SU-DHL-6 (cell line): ENCODE data around the gene RAD51B.

ENCODE experiments used
- H2AFZ ChIP-seq: fragments of 200-600 bp; sonication (generic); 2 replicates; pipeline ENCODE4 v1.6.1; 2014; ENCODE audit warnings: low read depth, mild to moderate bottlenecking, moderate library complexity, mixed read lengths, antibody characterized with exemption, low read length; ENCODE audit not compliant: severe bottlenecking
- H3F3A ChIP-seq: fragments of 200-600 bp; shearing (Covaris generic); 2 replicates; pipeline ENCODE4 v1.6.0; 2016; ENCODE audit warnings: antibody characterized with exemption, mild to moderate bottlenecking; ENCODE audit not compliant: insufficient read depth
- H3K27ac ChIP-seq: fragments of 200-600 bp; sonication (generic); 2 replicates; pipeline ENCODE4 v1.5.1; 2016; ENCODE audit warnings: low read depth, mild to moderate bottlenecking, low read length, moderate library complexity, mixed read lengths
- H3K27me3 ChIP-seq: fragments of 200-600 bp; sonication (generic), shearing (Covaris generic); 2 replicates; pipeline ENCODE4 v1.6.0; 2014; ENCODE audit warnings: mild to moderate bottlenecking, low read length
- H3K36me3 ChIP-seq: fragments of 200-600 bp; sonication (generic); 2 replicates; pipeline ENCODE4 v1.6.1; 2014; ENCODE audit warnings: mild to moderate bottlenecking, low read length, mixed read lengths
- H3K4me2 ChIP-seq: fragments of 300-600, 200-600 bp; shearing (Covaris generic), sonication (generic); 2 replicates; pipeline ENCODE4 v1.6.0; 2014; ENCODE audit warnings: low read length, low read depth, mild to moderate bottlenecking; ENCODE audit not compliant: poor library complexity, severe bottlenecking
- H3K4me3 ChIP-seq: fragments of 200-600 bp; sonication (generic); 2 replicates; pipeline ENCODE4 v1.5.1; 2014; ENCODE audit warnings: antibody characterized with exemption, low read length, mild to moderate bottlenecking, mixed read lengths; ENCODE audit not compliant: insufficient read depth, poor library complexity, severe bottlenecking
- H3K79me2 ChIP-seq: fragments of 200-600 bp; sonication (generic); 2 replicates; pipeline ENCODE4 v1.6.1; 2014; ENCODE audit warnings: mild to moderate bottlenecking, low read length, moderate library complexity; ENCODE audit not compliant: insufficient read depth
- H3K9ac ChIP-seq: fragments of 200-600 bp; sonication (generic); 2 replicates; pipeline ENCODE4 v1.7.0; 2014; ENCODE audit warnings: mild to moderate bottlenecking, low read length
- H3K9me2 ChIP-seq: fragments of 200-600 bp; sonication (generic); replicated peaks from 2 replicates; pipeline ENCODE4 v1.6.1; 2014; ENCODE audit warnings: low read length; ENCODE audit not compliant: insufficient read depth
- H3K9me3 ChIP-seq: fragments of 200-600 bp; sonication (generic); 2 replicates; pipeline ENCODE4 v1.6.1; 2014; ENCODE audit warnings: low read length, mixed read lengths; ENCODE audit not compliant: insufficient read depth
- H4K20me1 ChIP-seq: fragments of 200-600 bp; sonication (generic); 2 replicates; pipeline ENCODE4 v1.6.1; 2014; ENCODE audit warnings: low read depth, mild to moderate bottlenecking, antibody characterized with exemption, low read length, moderate library complexity, mixed read lengths
- CTCF ChIP-seq: fragments of 200-600 bp; sonication (generic); IDR thresholded peaks from one replicate; pipeline ENCODE4 v1.5.1; 2017; ENCODE audit warnings: antibody characterized with exemption, mild to moderate bottlenecking, low read length, moderate library complexity; ENCODE audit not compliant: insufficient read depth, poor library complexity, severe bottlenecking
- EZH2phosphoT487 ChIP-seq: fragments of 200-600 bp; sonication (generic), shearing (Covaris generic); conservative IDR thresholded peaks from 2 replicates; pipeline ENCODE4 v1.6.1; 2018; ENCODE audit warnings: mild to moderate bottlenecking, antibody characterized with exemption, low read length, moderate library complexity, mixed read lengths

The RAD51B gene

GRCh38 chr14:68541178-68541896, 721.8 kb downstream of the RAD51B start:
- Histone ChIP-seq H3K9me2 (no peaks in the 10 kb centered on the region), H4K20me1 (no peaks in the 10 kb centered on the region), H3K4me3 (no peak overlapping the region), H3K36me3 (no peaks in the 10 kb centered on the region), H3K4me2 (no peak overlapping the region), H3K9me3 (no peaks in the 10 kb centered on the region), H3K79me2 (no peaks in the 10 kb centered on the region), H3K27me3 (no peaks in the 10 kb centered on the region), H2AFZ (no peak overlapping the region), H3K27ac (no peak overlapping the region), H3K9ac (no peak overlapping the region), H3F3A (no peaks in the 10 kb centered on the region)
- TF ChIP-seq EZH2phosphoT487 (no peak), CTCF (no peak)

- Histone ChIP-seq H3K79me2 (no peaks in the 10 kb centered on the region), H2AFZ (no peak overlapping the region), H3F3A (no peaks in the 10 kb centered on the region), H3K4me2 (no peak overlapping the region), H3K9ac (no peak overlapping the region), H3K36me3 (no peaks in the 10 kb centered on the region), H3K27ac (no peak overlapping the region), H3K4me3 (no peak overlapping the region), H4K20me1 (no peaks in the 10 kb centered on the region), H3K9me3 (no peaks in the 10 kb centered on the region), H3K9me2 (no peaks in the 10 kb centered on the region), H3K27me3 (no peaks in the 10 kb centered on the region)
- TF ChIP-seq EZH2phosphoT487 (no peak), CTCF (no peak)
These were observed 722.8 kb downstream of the RAD51B start for GRCh38 chr14:68542346-68542745.

DNA sequence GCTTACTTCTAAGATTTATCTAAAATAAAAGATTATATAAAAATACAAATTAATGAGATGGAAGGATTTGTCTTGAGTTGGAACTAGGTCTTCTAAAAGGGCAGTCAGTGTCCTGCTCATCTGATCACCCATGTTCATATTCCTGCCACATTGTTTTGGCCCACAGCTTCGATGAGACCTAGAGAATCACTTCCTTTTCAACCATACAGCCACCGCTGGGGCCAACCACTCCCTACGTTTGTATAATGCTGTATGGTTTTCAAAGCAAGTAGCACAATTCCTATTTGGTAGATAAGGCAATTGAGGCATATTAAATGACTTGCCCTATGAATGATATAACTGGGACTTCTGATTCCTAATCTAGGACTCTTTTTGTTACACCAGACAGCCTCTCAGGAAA, 723.9 kb downstream of the RAD51B start:
- Histone ChIP-seq H3K4me2 (no peak overlapping the region), H3K9me2 (no peaks in the 10 kb centered on the region), H3K79me2 (no peaks in the 10 kb centered on the region), H3K9me3 (no peaks in the 10 kb centered on the region), H3K27me3 (no peaks in the 10 kb centered on the region), H3K27ac (no peak overlapping the region), H3K36me3 (no peaks in the 10 kb centered on the region), H3K9ac (no peak overlapping the region), H2AFZ (no peak overlapping the region), H3F3A (no peaks in the 10 kb centered on the region), H3K4me3 (no peak overlapping the region), H4K20me1 (no peaks in the 10 kb centered on the region)
- no peak for TF ChIP-seq EZH2phosphoT487
- TF ChIP-seq CTCF, result no peak
